Spleen (tissue), 11 donors: ENCODE measurements around the gene TAT. TPM values are rescaled to one million over a fixed set of nuclear protein-coding genes. Genes with fewer than 3 reads are reported as not detected.
A peak's percentile ranks its signal among the peaks of the same experiment; 100 is the strongest.

Source experiments
- DNase-seq: peaks from one replicate; pipeline ENCODE4 v3.0.0-alpha.2; 2020
- H3K27ac ChIP-seq, 8 donors: fragments of 200-600 bp; sonication (generic) in 7 of 8; 1 replicate in 4 of 8; 2 replicates in 4 of 8; pipeline versions ENCODE4 v1.5.0 to v1.8.0; 2016 to 2021; ENCODE audit warnings: inconsistent platforms in 4 of 8, mild to moderate bottlenecking in 4 of 8, moderate library complexity in 1 of 8
- H3K27me3 ChIP-seq, 7 donors: fragments of 200-600 bp; sonication (generic) in 6 of 7; replicated peaks in 1 of 7; 1 replicate in 4 of 7; 2 replicates in 3 of 7; pipeline versions ENCODE4 v1.5.0 to v1.8.0; 2016 to 2021; ENCODE audit warnings: inconsistent platforms in 3 of 7, mild to moderate bottlenecking in 1 of 7
- H3K36me3 ChIP-seq, 6 donors: fragments of 200-600 bp; sonication (generic) in 5 of 6; 1 replicate in 4 of 6; 2 replicates in 2 of 6; pipeline versions ENCODE4 v1.5.0 to v1.8.0; 2016 to 2021; ENCODE audit warnings: inconsistent platforms in 2 of 6
- H3K4me1 ChIP-seq, 6 donors: fragments of 200-600 bp; sonication (generic) in 5 of 6; 1 replicate in 3 of 6; 2 replicates in 3 of 6; pipeline versions ENCODE4 v1.5.0 to v1.8.0; 2016 to 2021; ENCODE audit warnings: inconsistent platforms in 3 of 6
- H3K4me3 ChIP-seq, 8 donors: fragments of 200-600 bp; sonication (generic) in 7 of 8; 1 replicate in 4 of 8; 2 replicates in 4 of 8; pipeline versions ENCODE4 v1.5.0 to v1.8.0; 2016 to 2021; ENCODE audit warnings: inconsistent platforms in 4 of 8, mild to moderate bottlenecking in 4 of 8, moderate library complexity in 2 of 8
- H3K9me3 ChIP-seq, 8 donors: fragments of 200-600 bp; sonication (generic) in 7 of 8; 1 replicate in 4 of 8; 2 replicates in 4 of 8; pipeline versions ENCODE4 v1.5.0 to v1.8.0; 2016 to 2021; ENCODE audit warnings: inconsistent platforms in 4 of 8
- POLR2A ChIP-seq, 3 donors: fragments of 450-650 bp; IDR thresholded peaks; one replicate each; pipeline ENCODE4 v1.5.1; 2017; ENCODE audit warnings: antibody characterized with exemption in 3 of 3, mild to moderate bottlenecking in 1 of 3
- POLR2AphosphoS5 ChIP-seq, 3 donors: sonication (generic); formaldehyde crosslinking; IDR thresholded peaks; one replicate each; pipeline ENCODE4 v1.5.1; 2017; ENCODE audit warnings: antibody characterized with exemption in 3 of 3
- WGBS, 5 donors: extraction: QIAGEN DNeasy Blood & Tissue Kit in 3 of 5; methylation state at CpG; one replicate each; pipeline versions ENCODE4 v1.1.5 to v1.1.7; 2013 to 2018; 5-methylcytosine and 5-hydroxymethylcytosine counted together
- intact Hi-C: fragments of 100-400 bp; cut with DNase I; formaldehyde crosslinking; loops from one replicate; pipeline ENCODE4 v1.15.0; 2023; ENCODE audit warnings: low total_unique reads
- polyA plus RNA-seq, 3 donors: library from polyadenylated mRNA; stranded (reverse); fragments of 200-250 nt; gene quantifications; one replicate each; pipeline ENCODE4 v1.2.1, GENCODE V29; 2013
- total RNA-seq, 7 donors: library from RNA; depleted of rRNA in 3 of 7; stranded (reverse); fragments of >200 nt in 3 of 7; fragmentation: NEBNext Ultra II Directional in 4 of 7; extraction: Animal tissue kit (Norgen Biotek cat#: 25700) in 4 of 7; gene quantifications; one replicate each; pipeline versions ENCODE4 v1.1.0 to v1.2.1, GENCODE V29; 2016 to 2021
- TF ChIP-seq, protein P1 (sequence below), 11 experiments: fragments of 200-600 bp in 7 of 11; fragments of 450-650 bp in 4 of 11; sonication (generic) in 4 of 11; IDR thresholded peaks in 8 of 11; conservative IDR thresholded peaks in 3 of 11; 1 replicate in 7 of 11; 2 replicates in 4 of 11; pipeline versions ENCODE4 v1.4.0 to v1.8.0; 2016 to 2021; ENCODE audit warnings: antibody characterized with exemption in 11 of 11, inconsistent platforms in 4 of 11, mild to moderate bottlenecking in 1 of 11
- donor health status: healthy with polysubstance abuse.
- donor health status: DM: no; HTN: no; CAD: no; lungs with moderate emphysema.
- donor health status: DM: no; HTN: no; CAD: no.
- donor health status: Bipolar disorder and iron deficiency.
- donor health status: healthy.
- donor health status: DM: no; HTN: no; CAD: no.
- donor health status: DM: yes; HTN: yes; CAD: no.

The TAT gene
- total and polyA plus RNA-seq, 10 donors: 0.08 to 0.30 (median 0.16) TPM; not detected in 7

DNA sequence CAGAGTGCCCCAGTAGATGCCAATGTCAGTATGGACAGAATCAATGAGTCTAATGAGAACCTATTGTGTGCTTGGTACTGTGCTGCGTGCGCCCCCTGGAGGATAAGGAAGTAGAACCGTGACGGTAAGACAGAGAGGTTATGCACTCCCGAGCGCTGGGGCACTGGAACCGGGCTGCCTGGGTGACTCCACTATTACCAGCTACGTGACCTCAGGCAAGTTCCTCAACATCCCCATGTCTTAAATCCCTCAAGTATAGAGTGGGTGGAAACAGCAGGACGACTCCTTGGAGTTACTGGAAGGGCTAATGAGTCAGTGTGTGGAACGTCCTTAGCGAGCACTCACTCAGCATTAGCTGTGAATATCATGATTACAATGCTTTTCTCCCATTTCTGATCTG, 34.5 kb downstream of the TAT start:
- whole genome bisulfite sequencing, 5 donors: 21 to 30% (median 24%) methylated on average over 11 of the region's 11 CpGs
- TF ChIP-seq, protein P1, sequence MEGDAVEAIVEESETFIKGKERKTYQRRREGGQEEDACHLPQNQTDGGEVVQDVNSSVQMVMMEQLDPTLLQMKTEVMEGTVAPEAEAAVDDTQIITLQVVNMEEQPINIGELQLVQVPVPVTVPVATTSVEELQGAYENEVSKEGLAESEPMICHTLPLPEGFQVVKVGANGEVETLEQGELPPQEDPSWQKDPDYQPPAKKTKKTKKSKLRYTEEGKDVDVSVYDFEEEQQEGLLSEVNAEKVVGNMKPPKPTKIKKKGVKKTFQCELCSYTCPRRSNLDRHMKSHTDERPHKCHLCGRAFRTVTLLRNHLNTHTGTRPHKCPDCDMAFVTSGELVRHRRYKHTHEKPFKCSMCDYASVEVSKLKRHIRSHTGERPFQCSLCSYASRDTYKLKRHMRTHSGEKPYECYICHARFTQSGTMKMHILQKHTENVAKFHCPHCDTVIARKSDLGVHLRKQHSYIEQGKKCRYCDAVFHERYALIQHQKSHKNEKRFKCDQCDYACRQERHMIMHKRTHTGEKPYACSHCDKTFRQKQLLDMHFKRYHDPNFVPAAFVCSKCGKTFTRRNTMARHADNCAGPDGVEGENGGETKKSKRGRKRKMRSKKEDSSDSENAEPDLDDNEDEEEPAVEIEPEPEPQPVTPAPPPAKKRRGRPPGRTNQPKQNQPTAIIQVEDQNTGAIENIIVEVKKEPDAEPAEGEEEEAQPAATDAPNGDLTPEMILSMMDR (IDR thresholded peaks at IDR 0.05 in 8 of 11, conservative IDR thresholded peaks at IDR 0.05 in 3 of 11): peak in 8 of 11 experiments; percentile 14 to 62 (median 53)
- no peak for TF ChIP-seq POLR2A (IDR thresholded peaks at IDR 0.05)
- no peak for TF ChIP-seq POLR2AphosphoS5 (IDR thresholded peaks at IDR 0.05)
- H3K9me3 ChIP-seq: no peaks in the 10 kb centered on the region
- no peak overlapping the region for H3K4me3 ChIP-seq
- H3K4me1 ChIP-seq: peaks cover 0 to 8% (median 2%) of the 10 kb centered on the region in 6 donors
- H3K27me3 ChIP-seq: peaks cover 0 to 18% (median 0%) of the 10 kb centered on the region in 7 donors
- DNase-seq: peak; percentile 75
- intact Hi-C loops: no loop called here
- H3K36me3 ChIP-seq: no peaks in the 10 kb centered on the region
- no peak overlapping the region for H3K27ac ChIP-seq

- no peak for DNase-seq
- intact Hi-C loops: no loop called here
- WGBS, 5 donors: 41 to 71% (median 66%) methylated on average over 4 to 6 of the region's 6 CpGs
These were observed 39.2 kb downstream of the TAT start for GRCh38 chr16:71537643-71538042.

GRCh38 chr16:71536752-71537499, 40.0 kb downstream of the TAT start:
- Histone ChIP-seq H3K27me3 (no peaks in the 10 kb centered on the region), H3K9me3 (no peaks in the 10 kb centered on the region), H3K27ac (no peak overlapping the region), H3K4me1 (peaks cover 0 to 8% (median 2%) of the 10 kb centered on the region in 6 donors), H3K4me3 (no peak overlapping the region), H3K36me3 (no peaks in the 10 kb centered on the region)
- no peak for TF ChIP-seq POLR2AphosphoS5 (IDR thresholded peaks at IDR 0.05)
- TF ChIP-seq POLR2A (IDR thresholded peaks at IDR 0.05): no peak
- TF ChIP-seq, protein P1 (IDR thresholded peaks at IDR 0.05 in 8 of 11, conservative IDR thresholded peaks at IDR 0.05 in 3 of 11): no peak
- intact Hi-C loops: no loop called here
- no peak for DNase-seq
- 87 to 96% (median 92%) methylated on average over 19 to 28 of the region's 28 CpGs for WGBS, 5 donors

More at GRCh38 chr16:71537643-71538042, 39.2 kb downstream of the TAT start:
- TF ChIP-seq, protein P1 (IDR thresholded peaks at IDR 0.05 in 8 of 11, conservative IDR thresholded peaks at IDR 0.05 in 3 of 11): peak in 10 of 11 experiments; percentile 21 to 68 (median 40)
- TF ChIP-seq POLR2AphosphoS5 (IDR thresholded peaks at IDR 0.05) (no peak), POLR2A (IDR thresholded peaks at IDR 0.05) (no peak)
- Histone ChIP-seq H3K4me1 (peaks cover 0 to 8% (median 2%) of the 10 kb centered on the region in 6 donors), H3K36me3 (no peaks in the 10 kb centered on the region), H3K4me3 (no peak overlapping the region), H3K27me3 (peaks cover 0 to 7% (median 0%) of the 10 kb centered on the region in 7 donors), H3K9me3 (no peaks in the 10 kb centered on the region), H3K27ac (no peak overlapping the region)

GRCh38 chr16:71532366-71532765, 44.5 kb downstream of the TAT start:
- H3K4me3 ChIP-seq: no peak overlapping the region
- H3K27me3 ChIP-seq: peaks cover 0 to 14% (median 0%) of the 10 kb centered on the region in 7 donors
- H3K27ac ChIP-seq: no peak overlapping the region
- no peak for TF ChIP-seq POLR2AphosphoS5 (IDR thresholded peaks at IDR 0.05)
- TF ChIP-seq, protein P1 (IDR thresholded peaks at IDR 0.05 in 8 of 11, conservative IDR thresholded peaks at IDR 0.05 in 3 of 11): no peak
- no peak for TF ChIP-seq POLR2A (IDR thresholded peaks at IDR 0.05)
- intact Hi-C loops: no loop called here
- 61 to 82% (median 70%) methylated on average over 3 of the region's 3 CpGs for WGBS, 5 donors
- no peaks in the 10 kb centered on the region for H3K36me3 ChIP-seq
- H3K4me1 ChIP-seq: no peaks in the 10 kb centered on the region
- no peak for DNase-seq
- no peaks in the 10 kb centered on the region for H3K9me3 ChIP-seq
